Neural progenitor cell (in vitro differentiated cells): ENCODE results near the gene CRISPLD2.
"Not testable (repeated sequence)": the region's sequence is repeated elsewhere in the genome, so short reads cannot be mapped to it uniquely, and the experiment has no call there.

Source experiments
- EZH2 ChIP-seq: fragments of 200-600 bp; sonication (generic); IDR thresholded peaks from 2 replicates; pipeline ENCODE4 v1.6.1; 2017; ENCODE audit warnings: antibody characterized with exemption, mild to moderate bottlenecking, moderate library complexity
- EZH2phosphoT487 ChIP-seq: fragments of 200-600 bp; sonication (generic); IDR thresholded peaks from 2 replicates; pipeline ENCODE4 v1.6.1; 2017; ENCODE audit warnings: antibody characterized with exemption
- TF ChIP-seq, protein P1 (sequence below): fragments of 200-600 bp; sonication (generic); IDR thresholded peaks from 2 replicates; pipeline ENCODE4 v1.5.1; 2017; ENCODE audit warnings: antibody characterized with exemption, mild to moderate bottlenecking

DNA sequence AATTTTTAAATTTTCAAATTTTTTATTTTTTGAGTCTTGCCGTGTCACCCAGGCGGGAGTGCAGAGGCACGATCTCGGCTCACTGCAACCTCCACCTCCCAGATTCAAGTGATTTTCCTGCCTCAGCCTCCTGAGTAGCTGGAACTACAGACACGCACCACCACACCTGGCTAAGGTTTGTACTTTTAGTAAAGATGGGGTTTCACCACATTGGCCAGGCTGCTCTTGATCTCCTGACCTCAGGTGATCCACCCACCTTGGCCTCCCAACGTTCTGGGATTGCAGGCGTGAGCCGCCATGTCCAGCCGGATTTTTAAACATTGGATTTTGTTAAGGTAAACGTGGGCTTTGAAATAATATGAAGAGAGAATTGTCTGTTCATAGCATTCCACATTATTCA, 11.9 kb downstream of the CRISPLD2 start:
- TF ChIP-seq, protein P1, sequence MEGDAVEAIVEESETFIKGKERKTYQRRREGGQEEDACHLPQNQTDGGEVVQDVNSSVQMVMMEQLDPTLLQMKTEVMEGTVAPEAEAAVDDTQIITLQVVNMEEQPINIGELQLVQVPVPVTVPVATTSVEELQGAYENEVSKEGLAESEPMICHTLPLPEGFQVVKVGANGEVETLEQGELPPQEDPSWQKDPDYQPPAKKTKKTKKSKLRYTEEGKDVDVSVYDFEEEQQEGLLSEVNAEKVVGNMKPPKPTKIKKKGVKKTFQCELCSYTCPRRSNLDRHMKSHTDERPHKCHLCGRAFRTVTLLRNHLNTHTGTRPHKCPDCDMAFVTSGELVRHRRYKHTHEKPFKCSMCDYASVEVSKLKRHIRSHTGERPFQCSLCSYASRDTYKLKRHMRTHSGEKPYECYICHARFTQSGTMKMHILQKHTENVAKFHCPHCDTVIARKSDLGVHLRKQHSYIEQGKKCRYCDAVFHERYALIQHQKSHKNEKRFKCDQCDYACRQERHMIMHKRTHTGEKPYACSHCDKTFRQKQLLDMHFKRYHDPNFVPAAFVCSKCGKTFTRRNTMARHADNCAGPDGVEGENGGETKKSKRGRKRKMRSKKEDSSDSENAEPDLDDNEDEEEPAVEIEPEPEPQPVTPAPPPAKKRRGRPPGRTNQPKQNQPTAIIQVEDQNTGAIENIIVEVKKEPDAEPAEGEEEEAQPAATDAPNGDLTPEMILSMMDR = not testable (repeated sequence)
- TF ChIP-seq EZH2, EZH2phosphoT487: not testable (repeated sequence)
